ENCODE results near the gene NUBP1.

Gene NUBP1

GRCh38 chr16:10808850-10809249 lies 65.2 kb downstream of the NUBP1 start:
- no peak for FAIRE-seq

- no peak for FAIRE-seq
Measured at GRCh38 chr16:10809706-10810105, 66.1 kb downstream of the NUBP1 start.

- FAIRE-seq, result no peak
Measured at GRCh38 chr16:10812312-10813098, 68.9 kb downstream of the NUBP1 start.

- FAIRE-seq, result no peak
Measured at GRCh38 chr16:10813099-10813455, 69.4 kb downstream of the NUBP1 start.

GRCh38 chr16:10817514-10817913 lies 73.9 kb downstream of the NUBP1 start:
- no peak for FAIRE-seq

GRCh38 chr16:10817963-10818941 lies 74.6 kb downstream of the NUBP1 start, which contains the start of gene TVP23A:
TVP23A (minus strand) TSS chr16:10818794; CDS start chr16:10818493, 301 bp downstream.
- FAIRE-seq, result no peak
